RWPE1 (cell line): ENCODE results near the gene MAEA.

ENCODE experiments used
- CTCF ChIA-PET: fragments of 350-600 bp; sonication (Branson Sonifier 250); formaldehyde crosslinking; extraction: SDS; loops from one replicate; lab custom pipeline; 2021; lab: Yijun Ruan, JAX
- POLR2A ChIA-PET: fragments of 400-600 bp; formaldehyde crosslinking; extraction: SDS; loops from one replicate; lab custom pipeline; 2020; ENCODE audit warnings: antibody characterized with exemption; ENCODE audit not compliant: low non-redundant PET; lab: Yijun Ruan, JAX
- DNase-seq: peaks from one replicate; pipeline ENCODE4 v3.0.0; 2012; ENCODE audit warnings: low spot score
- H3K27ac ChIP-seq: fragments of 450-650 bp; 2 replicates; pipeline ENCODE4 v1.5.1; 2017
- TF ChIP-seq, protein P1 (sequence below): fragments of 450-650 bp; conservative IDR thresholded peaks from 2 replicates; pipeline ENCODE4 v1.5.1; 2017; ENCODE audit warnings: low read depth, mild to moderate bottlenecking

MAEA gene

DNA sequence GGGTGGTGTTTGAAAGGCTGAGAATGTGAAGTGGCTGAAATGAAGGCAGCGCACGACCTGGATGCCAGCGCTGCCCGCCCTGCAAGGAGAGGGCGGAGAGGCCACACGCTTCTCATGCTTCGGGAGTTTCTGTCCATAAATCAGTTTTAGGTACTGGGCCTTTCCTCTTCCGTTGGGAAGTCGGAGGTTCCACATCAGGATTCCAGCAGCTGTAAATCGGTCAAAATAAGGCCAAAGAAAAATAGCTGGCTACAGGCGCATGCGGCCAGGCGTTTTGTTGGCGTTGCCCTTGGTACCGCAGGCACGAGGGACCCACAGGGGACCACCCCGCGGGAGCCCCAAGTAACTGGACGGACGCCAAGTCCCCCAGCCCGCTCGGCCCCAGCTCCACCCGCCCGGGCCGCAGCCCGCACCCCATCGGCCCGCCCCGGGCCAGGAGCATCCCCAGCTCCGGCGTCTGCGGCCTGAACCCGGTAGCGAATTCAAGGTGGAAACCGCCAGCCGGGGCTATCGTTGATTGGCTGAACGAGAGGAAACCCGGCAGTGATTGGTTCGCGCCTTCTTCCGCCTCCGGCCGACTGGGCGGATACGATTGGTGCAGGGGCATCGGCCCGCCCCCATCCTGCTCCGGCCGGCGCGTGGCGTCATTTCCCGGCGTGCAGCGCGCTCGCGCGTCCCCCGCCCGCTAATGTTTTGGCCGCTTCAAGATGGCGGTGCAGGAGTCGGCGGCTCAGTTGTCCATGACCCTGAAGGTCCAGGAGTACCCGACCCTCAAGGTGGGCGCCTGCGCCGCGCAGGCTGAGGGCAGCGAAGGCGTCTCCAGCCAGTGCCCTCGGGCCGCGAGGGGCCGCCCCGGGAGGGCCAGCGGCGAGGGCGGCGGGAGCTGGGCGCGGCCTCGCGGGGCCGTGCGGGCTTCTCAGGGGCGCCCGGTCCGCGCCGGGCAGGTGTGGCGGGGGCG, at the start of gene MAEA:
MAEA (plus strand) TSS at position 685 of the 958 bp plus-strand sequence; CDS start at position 708, 23 bp downstream.
- POLR2A ChIA-PET = no interaction called here
- TF ChIP-seq, protein P1, sequence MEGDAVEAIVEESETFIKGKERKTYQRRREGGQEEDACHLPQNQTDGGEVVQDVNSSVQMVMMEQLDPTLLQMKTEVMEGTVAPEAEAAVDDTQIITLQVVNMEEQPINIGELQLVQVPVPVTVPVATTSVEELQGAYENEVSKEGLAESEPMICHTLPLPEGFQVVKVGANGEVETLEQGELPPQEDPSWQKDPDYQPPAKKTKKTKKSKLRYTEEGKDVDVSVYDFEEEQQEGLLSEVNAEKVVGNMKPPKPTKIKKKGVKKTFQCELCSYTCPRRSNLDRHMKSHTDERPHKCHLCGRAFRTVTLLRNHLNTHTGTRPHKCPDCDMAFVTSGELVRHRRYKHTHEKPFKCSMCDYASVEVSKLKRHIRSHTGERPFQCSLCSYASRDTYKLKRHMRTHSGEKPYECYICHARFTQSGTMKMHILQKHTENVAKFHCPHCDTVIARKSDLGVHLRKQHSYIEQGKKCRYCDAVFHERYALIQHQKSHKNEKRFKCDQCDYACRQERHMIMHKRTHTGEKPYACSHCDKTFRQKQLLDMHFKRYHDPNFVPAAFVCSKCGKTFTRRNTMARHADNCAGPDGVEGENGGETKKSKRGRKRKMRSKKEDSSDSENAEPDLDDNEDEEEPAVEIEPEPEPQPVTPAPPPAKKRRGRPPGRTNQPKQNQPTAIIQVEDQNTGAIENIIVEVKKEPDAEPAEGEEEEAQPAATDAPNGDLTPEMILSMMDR = no peak
- CTCF ChIA-PET = interaction anchor here (0.6 to 0.7 kb wide), 2 partner anchors 56 to 297 kb away, joined by 3 to 4 read pairs; no protein-coding TSS in a partner anchor
- peak; percentile 99 for DNase-seq
- H3K27ac ChIP-seq = peak within 1 kb of the TSS; percentile 84

DNA sequence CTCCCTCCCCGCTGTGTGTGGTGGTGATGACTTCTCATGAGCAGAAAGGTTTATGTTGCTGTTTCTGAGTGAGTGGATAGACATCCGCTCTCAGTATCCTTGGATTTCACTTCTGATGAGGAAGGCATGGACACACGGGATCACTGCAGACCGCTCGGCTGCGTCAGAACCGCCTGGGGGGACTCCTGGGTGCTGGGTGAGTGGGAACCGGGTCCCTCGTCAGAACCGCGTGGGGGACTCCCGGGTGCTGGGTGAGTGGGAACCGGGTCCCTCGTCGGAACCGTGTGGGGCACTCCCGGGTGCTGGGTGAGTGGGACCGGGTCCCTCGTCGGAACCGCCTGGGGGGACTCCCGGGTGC, 49.8 kb upstream of the MAEA start:
- CTCF ChIA-PET = no interaction called here
- no peak for DNase-seq
- TF ChIP-seq, protein P1 = no peak
- no peak overlapping the region for H3K27ac ChIP-seq
- POLR2A ChIA-PET = no interaction called here

DNA sequence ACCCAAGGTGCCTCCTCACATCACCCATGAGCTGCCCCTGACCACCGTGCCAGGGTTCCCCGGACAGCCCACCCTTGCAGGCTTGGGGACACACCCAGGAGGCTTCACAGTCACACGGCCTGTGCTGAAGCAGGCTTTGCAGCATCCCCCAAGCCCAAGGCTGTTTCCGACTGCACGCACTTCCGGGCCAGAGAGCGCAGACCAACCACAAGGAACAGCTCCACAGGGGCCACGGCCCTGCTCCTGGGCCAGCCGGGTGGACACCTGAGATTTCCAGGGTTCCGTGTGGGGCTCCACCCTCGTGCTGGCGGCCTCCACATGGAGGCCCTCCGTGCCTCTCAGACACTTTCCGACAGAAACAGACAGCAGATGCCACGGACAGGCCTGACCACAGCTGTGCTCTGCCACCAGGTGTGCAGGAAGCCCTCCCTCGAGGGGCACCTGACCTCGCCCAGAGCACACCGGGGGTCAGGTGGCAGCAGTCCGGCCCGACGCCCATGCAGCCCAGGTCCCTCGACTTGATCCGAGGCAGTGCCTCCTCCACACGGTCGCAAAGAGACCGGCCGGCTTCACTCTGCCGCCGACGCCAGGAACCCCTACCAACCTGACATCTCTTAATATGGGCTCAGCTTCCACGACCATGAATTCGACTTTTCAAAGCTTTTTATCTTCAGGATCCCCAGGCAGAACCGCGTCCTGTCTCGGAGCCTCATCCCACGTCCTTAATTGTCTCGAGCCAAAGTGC, 48.8 kb upstream of the MAEA start:
- ChIA-PET CTCF (no interaction called here), POLR2A (no interaction called here)

DNA sequence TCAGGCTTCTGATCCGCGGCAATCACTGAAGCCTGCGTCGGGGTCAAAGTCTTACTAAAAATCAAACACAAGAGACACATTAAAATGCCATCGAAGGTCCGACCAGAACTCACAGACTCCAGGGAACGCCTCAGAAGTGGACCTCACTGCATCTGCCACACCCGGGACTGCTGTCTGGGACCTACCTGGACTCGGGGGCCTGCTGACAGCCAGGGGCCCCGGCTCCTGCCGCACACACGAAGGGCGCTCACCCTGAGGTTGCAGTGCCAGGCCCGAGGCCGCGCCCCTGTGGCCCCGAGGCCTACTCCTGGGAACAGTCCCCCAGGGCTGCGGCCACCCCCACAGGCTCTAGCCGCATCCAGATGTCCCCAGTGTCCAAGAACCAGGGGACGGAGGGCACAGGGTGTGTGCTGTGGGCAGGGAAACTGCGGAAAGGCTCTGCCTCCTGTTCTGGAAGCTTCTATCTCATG, 48.2 kb upstream of the MAEA start:
- no peak for DNase-seq
- CTCF ChIA-PET = no interaction called here

More for the DNA sequence above, 48.8 kb upstream of the MAEA start:
- H3K27ac ChIP-seq = peak overlapping the region; percentile 6; the same call in 1 of the 2 replicates
- no peak for DNase-seq
- TF ChIP-seq, protein P1 = no peak

DNA sequence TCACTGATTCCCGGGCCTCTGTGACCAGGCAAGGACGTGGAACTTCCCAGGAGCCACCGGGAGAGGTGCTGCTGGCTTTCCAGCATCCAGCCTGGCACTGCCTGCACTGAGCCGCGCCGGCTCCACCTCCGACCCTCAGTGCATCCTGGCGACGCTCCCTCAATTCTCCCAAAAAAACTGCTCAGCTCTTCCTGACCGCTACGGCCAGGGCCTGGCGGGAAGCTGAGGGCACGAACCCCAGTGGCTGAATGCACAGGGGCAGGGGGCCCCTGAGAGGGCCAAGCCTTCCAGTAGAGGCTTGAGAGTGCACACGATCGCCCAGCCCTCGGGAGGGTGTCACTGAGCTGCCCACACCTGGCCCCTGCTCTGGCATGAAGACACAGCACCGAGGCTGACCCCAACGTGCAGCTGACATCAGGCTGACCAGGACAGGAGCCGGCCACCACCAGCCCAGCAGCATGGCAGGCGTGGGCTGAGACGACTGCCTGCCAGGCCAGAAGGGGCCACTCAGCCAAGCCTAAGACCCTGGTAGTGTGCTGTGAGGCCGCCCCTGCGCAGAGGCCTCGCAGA, 47.7 kb upstream of the MAEA start:
- TF ChIP-seq, protein P1 = no peak
- H3K27ac ChIP-seq = peak overlapping the region; percentile 6
- no peak for DNase-seq
- ChIA-PET POLR2A (no interaction called here), CTCF (no interaction called here)

More for the DNA sequence above, 48.2 kb upstream of the MAEA start:
- POLR2A ChIA-PET = no interaction called here
- TF ChIP-seq, protein P1 = no peak
- H3K27ac ChIP-seq = peak overlapping the region; percentile 6
